ENCODE data around the gene OCA2.

OCA2 gene

DNA sequence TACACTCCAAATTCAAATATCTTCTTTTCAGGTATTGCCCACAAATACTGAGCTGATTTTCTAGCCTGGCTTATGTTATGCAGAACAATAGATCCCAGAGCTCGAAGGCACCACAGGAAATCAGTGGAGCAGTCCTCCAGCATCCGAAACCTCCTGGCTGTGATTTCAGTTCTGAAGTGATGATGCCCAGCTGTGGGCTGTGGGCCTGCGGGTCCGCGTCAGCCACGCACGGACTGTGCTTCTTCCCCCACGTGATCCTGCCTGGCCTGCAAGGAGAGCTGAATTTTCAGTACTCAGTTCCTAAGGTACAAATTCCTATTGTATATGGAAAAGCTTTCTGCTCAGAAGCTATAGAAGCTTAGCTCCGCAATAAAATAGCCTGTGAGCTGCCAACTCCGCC is 96.2 kb downstream of the OCA2 start:
- DNase-seq (ENCODE audit: extremely low read depth, low read depth), result no peak
- TF ChIP-seq, protein P1, sequence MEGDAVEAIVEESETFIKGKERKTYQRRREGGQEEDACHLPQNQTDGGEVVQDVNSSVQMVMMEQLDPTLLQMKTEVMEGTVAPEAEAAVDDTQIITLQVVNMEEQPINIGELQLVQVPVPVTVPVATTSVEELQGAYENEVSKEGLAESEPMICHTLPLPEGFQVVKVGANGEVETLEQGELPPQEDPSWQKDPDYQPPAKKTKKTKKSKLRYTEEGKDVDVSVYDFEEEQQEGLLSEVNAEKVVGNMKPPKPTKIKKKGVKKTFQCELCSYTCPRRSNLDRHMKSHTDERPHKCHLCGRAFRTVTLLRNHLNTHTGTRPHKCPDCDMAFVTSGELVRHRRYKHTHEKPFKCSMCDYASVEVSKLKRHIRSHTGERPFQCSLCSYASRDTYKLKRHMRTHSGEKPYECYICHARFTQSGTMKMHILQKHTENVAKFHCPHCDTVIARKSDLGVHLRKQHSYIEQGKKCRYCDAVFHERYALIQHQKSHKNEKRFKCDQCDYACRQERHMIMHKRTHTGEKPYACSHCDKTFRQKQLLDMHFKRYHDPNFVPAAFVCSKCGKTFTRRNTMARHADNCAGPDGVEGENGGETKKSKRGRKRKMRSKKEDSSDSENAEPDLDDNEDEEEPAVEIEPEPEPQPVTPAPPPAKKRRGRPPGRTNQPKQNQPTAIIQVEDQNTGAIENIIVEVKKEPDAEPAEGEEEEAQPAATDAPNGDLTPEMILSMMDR (IDR thresholded peaks at IDR 0.05; ENCODE audit: low read depth, low read length), result no peak

DNA sequence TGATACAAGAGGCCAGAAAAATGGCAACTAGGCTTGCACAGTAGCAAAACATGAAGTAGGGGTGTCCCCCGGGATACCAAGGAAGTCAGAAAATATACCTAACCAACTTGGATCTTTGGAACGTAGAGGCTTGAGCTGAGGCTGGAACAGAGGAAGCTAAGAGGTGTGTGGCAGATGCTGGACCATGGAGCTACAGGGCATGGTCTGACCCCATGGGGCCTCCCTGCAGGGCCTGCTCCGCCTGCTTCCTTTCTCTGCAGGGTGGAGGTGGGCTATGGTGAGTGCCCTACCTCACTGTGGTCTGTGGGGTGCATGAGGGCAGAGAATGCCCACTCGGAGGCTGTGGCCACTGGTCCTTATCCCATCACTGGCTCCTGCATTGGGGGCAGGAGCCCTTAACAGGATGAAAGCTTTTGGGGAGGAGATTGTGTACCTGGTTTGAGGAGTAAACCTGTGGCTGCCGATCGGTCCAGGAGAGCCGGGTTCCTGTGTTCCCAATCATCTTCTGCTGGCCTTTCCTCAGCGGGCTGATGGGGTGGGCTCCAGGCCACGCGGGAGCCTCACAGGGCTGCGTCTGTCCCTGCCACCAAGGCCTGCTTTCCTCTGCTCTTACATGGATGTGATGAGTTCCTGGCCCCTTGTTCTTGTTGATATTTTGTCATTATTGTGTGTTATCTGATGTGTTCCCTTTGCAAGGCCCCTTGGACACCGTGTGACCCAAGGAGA is 96.8 kb downstream of the OCA2 start:
- TF ChIP-seq, protein P1 (IDR thresholded peaks at IDR 0.05; ENCODE audit: low read depth, low read length), result no peak
- no peak for DNase-seq (ENCODE audit: extremely low read depth, low read depth)

DNA sequence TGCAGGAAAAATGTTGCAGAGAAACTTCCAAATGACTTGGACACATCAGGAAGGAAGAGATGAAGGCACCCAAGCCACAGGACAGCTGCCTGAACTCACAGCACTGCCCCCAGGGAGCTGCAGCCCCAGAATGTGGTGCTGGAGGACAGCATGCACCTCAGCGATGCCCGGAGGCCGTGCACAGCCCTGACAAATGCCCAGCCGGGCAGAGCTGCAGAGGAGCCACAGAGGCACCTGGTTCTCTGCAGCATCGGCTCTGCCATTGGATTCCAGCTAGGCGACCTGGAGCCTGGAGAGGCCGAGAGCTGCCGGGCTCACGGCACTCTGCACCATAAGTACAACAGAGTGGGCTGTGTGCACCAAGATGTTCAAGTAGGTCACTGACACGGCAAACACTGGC is 97.5 kb downstream of the OCA2 start:
- no peak for DNase-seq (ENCODE audit: extremely low read depth, low read depth)
- TF ChIP-seq, protein P1 (IDR thresholded peaks at IDR 0.05; ENCODE audit: low read depth, low read length), result no peak

DNA sequence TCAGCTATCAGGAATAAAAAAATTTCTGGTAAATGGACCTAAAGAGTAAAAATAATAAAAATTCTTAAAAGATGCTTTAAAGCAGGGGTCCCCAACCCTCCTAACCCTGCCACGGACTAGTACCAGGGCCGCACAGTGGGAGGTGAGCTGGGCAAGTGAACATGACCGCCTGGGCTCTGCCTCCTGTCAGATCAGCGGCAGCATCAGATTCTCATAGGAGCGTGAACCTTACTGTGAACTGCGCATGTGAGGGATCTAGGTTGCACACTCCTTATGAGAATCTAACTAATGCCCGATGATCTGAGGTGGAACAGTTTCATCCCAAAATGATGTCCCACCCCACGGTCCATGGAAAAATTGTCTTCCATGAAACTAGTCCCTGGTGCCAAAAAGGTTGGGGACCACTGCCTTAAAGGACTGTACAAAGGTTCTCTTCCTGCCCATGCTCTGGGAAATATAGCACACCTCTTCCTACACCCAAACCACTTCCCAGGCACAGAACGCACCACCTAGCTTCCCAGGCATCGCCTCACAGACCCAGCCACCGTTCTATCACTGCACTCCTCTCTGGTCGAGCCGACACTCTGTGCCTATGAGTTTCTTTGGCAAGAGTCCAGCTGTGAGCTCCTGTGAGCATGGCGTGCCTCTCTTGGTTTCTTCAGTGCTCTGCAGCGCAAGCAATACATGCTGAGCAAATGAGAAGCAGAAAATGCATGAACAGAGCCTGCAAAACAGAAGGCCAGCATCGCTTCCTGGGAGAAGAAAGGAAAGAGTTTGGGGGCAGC is 104.9 kb downstream of the OCA2 start:
- TF ChIP-seq, protein P1 (IDR thresholded peaks at IDR 0.05; ENCODE audit: low read depth, low read length), result no peak
- DNase-seq (ENCODE audit: extremely low read depth, low read depth), result no peak

DNA sequence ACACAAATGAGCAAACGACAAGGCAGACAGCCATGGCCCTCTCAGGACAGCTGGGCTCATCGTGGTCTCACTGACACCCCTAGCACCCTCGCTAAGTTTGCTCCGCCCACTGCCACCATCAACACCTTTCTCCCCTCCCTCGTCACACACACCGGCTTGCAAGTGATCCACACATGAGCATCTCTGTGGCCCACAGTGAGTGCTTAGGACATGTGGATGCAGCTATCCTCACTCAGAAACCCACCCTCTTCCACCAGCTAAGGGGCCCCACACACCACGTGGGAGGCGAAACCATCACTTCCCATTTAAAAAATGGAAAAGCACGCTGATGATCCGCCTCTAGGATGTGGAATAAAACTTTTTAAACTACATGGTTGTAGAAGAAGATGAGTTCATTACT is 105.6 kb downstream of the OCA2 start:
- no peak for DNase-seq (ENCODE audit: extremely low read depth, low read depth)
- TF ChIP-seq, protein P1 (IDR thresholded peaks at IDR 0.05; ENCODE audit: low read depth, low read length), result no peak

DNA sequence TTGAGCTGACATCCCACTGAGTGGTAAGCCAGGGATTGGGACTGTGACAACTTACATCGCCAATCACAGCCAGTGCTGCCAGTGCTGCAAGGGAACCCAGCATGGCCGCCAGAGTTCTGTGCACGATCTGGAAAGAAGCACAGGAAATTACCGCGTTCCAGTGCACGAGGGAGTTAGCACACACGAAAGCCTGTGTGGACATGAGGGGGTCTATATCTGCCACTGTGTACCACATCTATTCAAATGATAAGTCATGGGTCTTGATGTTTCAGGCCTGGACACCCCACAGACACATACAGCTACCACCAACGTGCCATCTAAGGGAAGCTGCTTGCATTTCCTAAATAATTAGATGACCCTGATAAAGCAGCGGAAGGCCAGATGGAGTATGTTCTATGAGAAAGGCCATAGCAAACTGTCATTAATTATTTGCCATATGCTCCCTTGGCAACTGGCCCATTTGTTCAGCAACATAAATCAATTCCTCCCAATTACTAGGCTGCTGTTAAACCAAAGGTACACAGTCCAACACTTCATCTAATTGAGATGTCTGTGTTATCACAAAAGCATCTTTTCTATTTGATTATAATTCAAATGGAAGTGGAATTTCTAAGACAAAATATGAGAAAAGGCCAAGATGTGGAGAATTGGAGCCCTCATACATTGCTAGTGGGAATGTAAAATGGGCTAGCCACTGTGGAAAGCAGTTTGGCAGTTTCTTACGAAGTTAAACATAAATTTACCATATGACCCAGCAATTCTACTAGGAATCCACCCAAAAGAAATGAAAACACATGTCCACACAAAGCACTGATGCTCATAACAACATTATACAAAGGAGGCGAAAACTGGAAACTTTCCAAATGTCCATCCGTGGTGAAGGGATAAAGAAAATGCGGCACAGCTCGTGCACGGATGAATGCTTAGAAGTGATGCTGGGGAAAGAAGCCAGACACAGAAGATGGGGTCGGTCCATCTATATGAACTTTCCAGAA is 108.3 kb downstream of the OCA2 start:
- DNase-seq (ENCODE audit: extremely low read depth, low read depth), result no peak
- TF ChIP-seq, protein P1 (IDR thresholded peaks at IDR 0.05; ENCODE audit: low read depth, low read length), result no peak
